ENCODE data around the gene ARHGAP24. TPM values are rescaled to one million over a fixed set of nuclear protein-coding genes. Genes with fewer than 3 reads are reported as not detected.

Gene ARHGAP24
- total and polyA plus RNA-seq, 12 donors, result 0.72 to 53.4 (median 4.4) TPM

DNA sequence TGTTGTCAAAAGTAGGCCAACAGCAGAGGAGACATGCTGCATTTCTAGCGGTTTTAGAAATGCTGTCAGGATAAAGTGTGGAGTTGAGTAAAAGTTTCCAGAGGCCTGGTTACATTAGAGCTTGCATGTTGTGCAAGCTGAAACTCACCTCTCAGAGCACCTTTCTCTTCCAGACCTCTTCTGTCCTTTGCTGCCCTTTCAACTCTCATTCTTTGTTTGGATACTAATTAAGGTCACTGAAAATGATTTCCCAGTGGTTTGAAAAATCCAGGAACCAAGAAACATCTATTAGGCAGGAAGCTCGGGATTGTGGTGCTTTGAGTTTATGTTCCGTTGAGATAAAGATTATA, 458.3 kb downstream of the ARHGAP24 start:
- Histone ChIP-seq H3K27me3 (no peaks in the 10 kb centered on the region), H3K27ac (no peak overlapping the region), H3K36me3 (replicated peaks in 1 of 2) (no peaks in the 10 kb centered on the region), H3K4me1 (replicated peaks in 1 of 2) (peaks cover 0 to 13% of the 10 kb centered on the region in 2 donors), H3K4me3 (no peak overlapping the region), H3K9me3 (replicated peaks in 1 of 3) (no peaks in the 10 kb centered on the region)
- 87 to 92% (median 90%) methylated on average over 3 of the region's 3 CpGs for WGBS, 4 donors
- intact Hi-C loops (cut with DNase I), result no loop called here
- no peak for TF ChIP-seq POLR2A (IDR thresholded peaks at IDR 0.05)
- no peak for DNase-seq

- TF ChIP-seq, protein P1, sequence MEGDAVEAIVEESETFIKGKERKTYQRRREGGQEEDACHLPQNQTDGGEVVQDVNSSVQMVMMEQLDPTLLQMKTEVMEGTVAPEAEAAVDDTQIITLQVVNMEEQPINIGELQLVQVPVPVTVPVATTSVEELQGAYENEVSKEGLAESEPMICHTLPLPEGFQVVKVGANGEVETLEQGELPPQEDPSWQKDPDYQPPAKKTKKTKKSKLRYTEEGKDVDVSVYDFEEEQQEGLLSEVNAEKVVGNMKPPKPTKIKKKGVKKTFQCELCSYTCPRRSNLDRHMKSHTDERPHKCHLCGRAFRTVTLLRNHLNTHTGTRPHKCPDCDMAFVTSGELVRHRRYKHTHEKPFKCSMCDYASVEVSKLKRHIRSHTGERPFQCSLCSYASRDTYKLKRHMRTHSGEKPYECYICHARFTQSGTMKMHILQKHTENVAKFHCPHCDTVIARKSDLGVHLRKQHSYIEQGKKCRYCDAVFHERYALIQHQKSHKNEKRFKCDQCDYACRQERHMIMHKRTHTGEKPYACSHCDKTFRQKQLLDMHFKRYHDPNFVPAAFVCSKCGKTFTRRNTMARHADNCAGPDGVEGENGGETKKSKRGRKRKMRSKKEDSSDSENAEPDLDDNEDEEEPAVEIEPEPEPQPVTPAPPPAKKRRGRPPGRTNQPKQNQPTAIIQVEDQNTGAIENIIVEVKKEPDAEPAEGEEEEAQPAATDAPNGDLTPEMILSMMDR (IDR thresholded peaks at IDR 0.05), result no peak
- TF ChIP-seq POLR2A (IDR thresholded peaks at IDR 0.05), result no peak
- 67 to 81% (median 72%) methylated on average over 2 of the region's 2 CpGs for WGBS, 4 donors
- no peaks in the 10 kb centered on the region for H3K9me3 ChIP-seq (replicated peaks in 1 of 3)
- no peak overlapping the region for H3K4me3 ChIP-seq
- H3K27ac ChIP-seq, result no peak overlapping the region
- H3K27me3 ChIP-seq, result no peaks in the 10 kb centered on the region
- DNase-seq, result no peak
- no peaks in the 10 kb centered on the region for H3K36me3 ChIP-seq (replicated peaks in 1 of 2)
- intact Hi-C loops (cut with DNase I), result no loop called here
- no peaks in the 10 kb centered on the region for H3K4me1 ChIP-seq (replicated peaks in 1 of 2)
Observed at GRCh38 chr4:85937507-85937906, 462.6 kb downstream of the ARHGAP24 start.

- Histone ChIP-seq H3K4me3 (no peak overlapping the region), H3K27ac (no peak overlapping the region), H3K27me3 (no peaks in the 10 kb centered on the region), H3K36me3 (replicated peaks in 1 of 2) (no peaks in the 10 kb centered on the region), H3K4me1 (replicated peaks in 1 of 2) (no peaks in the 10 kb centered on the region), H3K9me3 (replicated peaks in 1 of 3) (no peaks in the 10 kb centered on the region)
- TF ChIP-seq, protein P1 (IDR thresholded peaks at IDR 0.05), result no peak
- TF ChIP-seq POLR2A (IDR thresholded peaks at IDR 0.05), result no peak
- intact Hi-C loops (cut with DNase I), result no loop called here
- DNase-seq, result no peak
- 79 to 87% (median 81%) methylated on average over 5 of the region's 5 CpGs for WGBS, 4 donors
Observed at GRCh38 chr4:85938062-85938461, 463.1 kb downstream of the ARHGAP24 start.

DNA sequence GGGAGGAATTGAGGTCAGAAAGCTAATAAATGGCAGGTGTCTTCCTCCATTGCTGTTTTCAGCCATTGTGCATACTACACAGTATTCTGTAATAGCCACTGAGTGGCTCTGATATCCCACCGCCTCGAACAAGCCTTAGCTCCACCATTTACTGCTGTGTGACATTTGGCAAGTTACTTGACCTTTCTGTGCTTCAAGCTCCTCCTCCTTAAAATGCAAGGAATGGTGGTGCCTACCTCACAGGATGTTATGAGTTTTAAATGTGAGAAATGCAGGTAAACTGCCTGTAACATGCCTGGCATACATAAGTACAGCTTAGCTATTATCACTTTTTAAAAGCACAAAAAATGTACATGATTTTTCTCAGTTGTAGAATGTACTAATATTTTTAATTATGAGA, 464.0 kb downstream of the ARHGAP24 start:
- intact Hi-C loops (cut with DNase I), result no loop called here
- Histone ChIP-seq H3K36me3 (replicated peaks in 1 of 2) (no peaks in the 10 kb centered on the region), H3K4me3 (no peak overlapping the region), H3K27me3 (no peaks in the 10 kb centered on the region), H3K9me3 (replicated peaks in 1 of 3) (no peaks in the 10 kb centered on the region), H3K4me1 (replicated peaks in 1 of 2) (no peaks in the 10 kb centered on the region), H3K27ac (no peak overlapping the region)
- no peak for DNase-seq
- WGBS, 4 donors, result 68 to 87% (median 83%) methylated on average over 2 of the region's 2 CpGs
- TF ChIP-seq, protein P1 (IDR thresholded peaks at IDR 0.05), result no peak
- TF ChIP-seq POLR2A (IDR thresholded peaks at IDR 0.05), result no peak

DNA sequence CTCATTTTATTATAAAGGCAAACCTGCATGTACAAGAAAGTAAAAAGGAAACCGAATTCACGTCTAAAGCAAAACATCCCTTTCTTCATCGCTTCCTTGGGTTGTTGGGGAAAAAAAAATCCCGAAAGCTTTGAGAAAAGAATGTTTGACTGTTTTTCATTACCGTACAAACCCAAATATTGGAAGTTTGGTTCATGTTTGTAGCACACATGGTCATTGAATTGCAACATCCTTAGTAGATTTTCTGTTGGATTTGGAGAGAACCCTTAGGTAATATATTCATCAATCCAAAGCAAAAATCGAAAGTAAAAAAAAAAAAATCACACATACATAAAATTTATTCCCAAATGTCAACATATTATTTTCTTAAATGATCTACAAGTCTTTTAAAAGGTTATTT, 464.6 kb downstream of the ARHGAP24 start:
- H3K27ac ChIP-seq, result no peak overlapping the region
- intact Hi-C loops (cut with DNase I), result no loop called here
- H3K9me3 ChIP-seq (replicated peaks in 1 of 3), result no peaks in the 10 kb centered on the region
- TF ChIP-seq, protein P1 (IDR thresholded peaks at IDR 0.05), result no peak
- no peak for TF ChIP-seq POLR2A (IDR thresholded peaks at IDR 0.05)
- no peak overlapping the region for H3K4me3 ChIP-seq
- H3K27me3 ChIP-seq, result no peaks in the 10 kb centered on the region
- no peaks in the 10 kb centered on the region for H3K4me1 ChIP-seq (replicated peaks in 1 of 2)
- 79 to 88% (median 82%) methylated on average over 6 of the region's 6 CpGs for WGBS, 4 donors
- DNase-seq, result no peak
- H3K36me3 ChIP-seq (replicated peaks in 1 of 2), result no peaks in the 10 kb centered on the region
